Astrocyte of the cerebellum (primary cell): Measurements from ENCODE around the gene KHNYN.
A peak's percentile ranks its signal among the peaks of the same experiment; 100 is the strongest.

Source experiments
- DNase-seq: peaks from one replicate; pipeline ENCODE4 v3.0.0-alpha.2; 2011; ENCODE audit warnings: low read depth
- H3K4me3 ChIP-seq: 2 replicates; pipeline ENCODE4 v1.5.1; 2011; ENCODE audit warnings: mild to moderate bottlenecking, low read depth, low read length, moderate library complexity
- CTCF ChIP-seq: IDR thresholded peaks from 2 replicates; pipeline ENCODE4 v1.5.1; 2012; ENCODE audit warnings: low read length, low read depth, moderate library complexity, mild to moderate bottlenecking; ENCODE audit errors: missing control alignments
- in situ Hi-C: cut with HindIII; loops from 2 replicates; pipeline ENCODE4 v1.10.0; 2017; ENCODE audit warnings: low sequenced_read_pairs

The KHNYN gene

GRCh38 chr14:24437736-24438067, 7.9 kb downstream of the KHNYN start:
- no peak for TF ChIP-seq CTCF
- DNase-seq = no peak
- in situ Hi-C loops = loop anchor here (5.0 to 10.0 kb wide), 2 partner anchors 115 to 233 kb away; partner anchors contain the start of gene TSSK4
- H3K4me3 ChIP-seq = no peak overlapping the region

GRCh38 chr14:24438223-24439097, 8.7 kb downstream of the KHNYN start:
- no peak for TF ChIP-seq CTCF
- DNase-seq = no peak
- H3K4me3 ChIP-seq = no peak overlapping the region
- in situ Hi-C loops = loop anchor here (5.0 to 10.0 kb wide), 2 partner anchors 116 to 234 kb away; partner anchors contain the start of gene TSSK4

- TF ChIP-seq CTCF = no peak
- H3K4me3 ChIP-seq = no peak overlapping the region
- DNase-seq = no peak
- in situ Hi-C loops = loop anchor here (5.0 to 10.0 kb wide), 2 partner anchors 117 to 234 kb away; partner anchors contain the start of gene TSSK4
Observed at GRCh38 chr14:24439257-24439656, 9.5 kb downstream of the KHNYN start.

- DNase-seq = no peak
- no peak overlapping the region for H3K4me3 ChIP-seq
- in situ Hi-C loops = loop anchor here (5.0 to 10.0 kb wide), 2 partner anchors 118 to 235 kb away; partner anchors contain the start of gene TSSK4
- TF ChIP-seq CTCF = no peak
Observed at GRCh38 chr14:24439830-24440605, 10.3 kb downstream of the KHNYN start.

GRCh38 chr14:24440606-24441399, 11.0 kb downstream of the KHNYN start:
- DNase-seq = no peak

More at GRCh38 chr14:24440606-24441399, 11.0 kb downstream of the KHNYN start:
- peak overlapping the region; percentile 81 for H3K4me3 ChIP-seq
- TF ChIP-seq CTCF = no peak
- in situ Hi-C loops = no loop called here
